SK-N-MC (cell line): ENCODE measurements around the gene SPRR2B.
"Not testable (repeated sequence)": the region's sequence is repeated elsewhere in the genome, so short reads cannot be mapped to it uniquely, and the experiment has no call there.

Experiments
- EZH2 ChIP-seq: fragments of 200-600 bp; sonication (generic); IDR thresholded peaks from one replicate; pipeline ENCODE4 v1.6.1; 2017; ENCODE audit warnings: antibody characterized with exemption
- POLR2AphosphoS5 ChIP-seq: IDR thresholded peaks from 2 replicates; pipeline ENCODE4 v1.6.1; 2012; ENCODE audit warnings: mild to moderate bottlenecking, low read depth, low read length, borderline replicate concordance

DNA sequence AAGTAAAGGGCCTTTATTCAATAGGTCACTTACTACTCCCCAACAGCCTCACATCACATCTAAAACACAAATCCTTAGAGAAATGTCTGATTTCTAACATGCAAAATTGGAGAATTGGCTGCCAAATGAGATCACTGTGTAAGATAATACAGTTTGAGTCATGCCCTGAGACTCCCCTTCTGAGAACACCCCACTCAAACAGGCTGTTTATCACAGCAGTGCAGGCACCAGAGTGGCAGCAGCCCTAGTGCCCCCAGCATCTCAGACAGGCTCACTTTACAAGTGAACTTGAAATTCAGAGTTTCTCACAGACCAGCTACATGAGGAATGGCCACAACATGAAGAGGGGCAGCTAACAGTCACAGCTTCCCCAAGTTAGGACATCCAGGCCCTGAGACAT lies 43.9 kb upstream of the SPRR2B start:
- not testable (repeated sequence) for TF ChIP-seq POLR2AphosphoS5, EZH2
